ENCODE data around the gene SNTA1.
"Not testable (repeated sequence)": the region's sequence is repeated elsewhere in the genome, so short reads cannot be mapped to it uniquely, and the experiment has no call there.

The SNTA1 gene

GRCh38 chr20:33443512-33444239, at the start of gene SNTA1:
Gene SNTA1 (minus strand): TSS chr20:33443763. CDS start chr20:33443620, 143 bp downstream.
- DNase-seq = peak; percentile 80

GRCh38 chr20:33490934-33491656, 47.5 kb upstream of the SNTA1 start:
- no peak for DNase-seq

GRCh38 chr20:33490023-33490933, 46.7 kb upstream of the SNTA1 start, which contains the start of gene CBFA2T2:
Gene CBFA2T2 (plus strand): TSS chr20:33490096. CDS start chr20:33490268, 172 bp downstream.
- DNase-seq = no peak

GRCh38 chr20:33489495-33490022, 46.0 kb upstream of the SNTA1 start:
- peak; percentile 95 for DNase-seq

- not testable (repeated sequence) for DNase-seq
Measured at GRCh38 chr20:33488661-33489494, 45.3 kb upstream of the SNTA1 start.

- DNase-seq = no peak
Measured at GRCh38 chr20:33488201-33488600, 44.6 kb upstream of the SNTA1 start.

GRCh38 chr20:33483186-33483585, 39.6 kb upstream of the SNTA1 start:
- not testable (repeated sequence) for DNase-seq

GRCh38 chr20:33482581-33482980, 39.0 kb upstream of the SNTA1 start:
- DNase-seq = no peak

- no peak for DNase-seq
Measured at GRCh38 chr20:33481431-33481941, 37.9 kb upstream of the SNTA1 start.

- DNase-seq = no peak
Measured at GRCh38 chr20:33480048-33480447, 36.5 kb upstream of the SNTA1 start.

- DNase-seq = peak; percentile 96
Measured at GRCh38 chr20:33477386-33478234, 34.0 kb upstream of the SNTA1 start.

- DNase-seq = peak; percentile 76
Measured at GRCh38 chr20:33475381-33476152, 32.0 kb upstream of the SNTA1 start.

- no peak for DNase-seq
Measured at GRCh38 chr20:33474963-33475362, 31.4 kb upstream of the SNTA1 start.

GRCh38 chr20:33474097-33474873, 30.7 kb upstream of the SNTA1 start:
- no peak for DNase-seq

GRCh38 chr20:33472868-33473435, 29.4 kb upstream of the SNTA1 start:
- DNase-seq = no peak

- no peak for DNase-seq
Measured at GRCh38 chr20:33470866-33471265, 27.3 kb upstream of the SNTA1 start.

- DNase-seq = no peak
Measured at GRCh38 chr20:33470457-33470856, 26.9 kb upstream of the SNTA1 start.

- DNase-seq = no peak
Measured at GRCh38 chr20:33466303-33466646, 22.7 kb upstream of the SNTA1 start.

All from COR-L47 (cell line).